Natural killer cell (primary cell): Measurements from ENCODE around the gene LCN6. TPM values are rescaled to one million over a fixed set of nuclear protein-coding genes. Genes with fewer than 3 reads are reported as not detected.
"Not testable (repeated sequence)": the region's sequence is repeated elsewhere in the genome, so short reads cannot be mapped to it uniquely, and the experiment has no call there.

Experiments
- ATAC-seq, 3 donors: fragments of 150-1000 bp in 2 of 3; fragments of 200-7000 bp in 1 of 3; cut with Tn5 transposase; 1 replicate in 1 of 3; 2 replicates in 2 of 3; pipeline ENCODE4 v1.10.0; 2021; ENCODE audit warnings: mild to moderate bottlenecking in 2 of 3, moderate library complexity in 2 of 3
- DNase-seq, 2 donors: peaks; one replicate each; pipeline versions ENCODE4 v3.0.0 to v3.0.0-alpha.2; 2013 to 2021; ENCODE audit warnings: mixed read lengths in 1 of 2
- H3K27ac ChIP-seq: one replicate; pipeline ENCODE4 v1.5.1; 2013; ENCODE audit warnings: mild to moderate bottlenecking, low read length
- H3K27me3 ChIP-seq: one replicate; pipeline ENCODE4 v1.6.1; 2013; ENCODE audit warnings: low read length; ENCODE audit not compliant: control insufficient read depth, insufficient read depth
- H3K36me3 ChIP-seq: one replicate; pipeline ENCODE4 v1.6.1; 2013; ENCODE audit warnings: low read length; ENCODE audit not compliant: control insufficient read depth, insufficient read depth
- H3K4me1 ChIP-seq: one replicate; pipeline ENCODE4 v1.6.1; 2013; ENCODE audit warnings: low read length; ENCODE audit not compliant: control insufficient read depth, insufficient read depth
- H3K4me3 ChIP-seq: one replicate; pipeline ENCODE4 v1.5.1; 2013; ENCODE audit warnings: low read length
- H3K9me3 ChIP-seq: one replicate; pipeline ENCODE4 v1.6.1; 2013; ENCODE audit warnings: low read length; ENCODE audit not compliant: control insufficient read depth, insufficient read depth
- H3K27ac Mint-ChIP-seq, 2 donors: one replicate each; pipeline ENCODE4 v1.8.0; 2022; ENCODE audit warnings: mild to moderate bottlenecking in 2 of 2, mixed read lengths in 2 of 2, moderate library complexity in 1 of 2
- H3K27me3 Mint-ChIP-seq, 2 donors: one replicate each; pipeline ENCODE4 v1.8.0; 2022; ENCODE audit warnings: low read depth in 2 of 2, mixed read lengths in 2 of 2
- H3K36me3 Mint-ChIP-seq: one replicate; pipeline ENCODE4 v1.8.0; 2022; ENCODE audit warnings: mixed read lengths
- H3K4me1 Mint-ChIP-seq, 2 donors: one replicate each; pipeline ENCODE4 v1.8.0; 2022; ENCODE audit warnings: mixed read lengths in 2 of 2
- H3K4me3 Mint-ChIP-seq: one replicate; pipeline ENCODE4 v1.8.0; 2022; ENCODE audit warnings: mild to moderate bottlenecking, moderate library complexity, mixed read lengths
- H3K9me3 Mint-ChIP-seq, 2 donors: one replicate each; pipeline ENCODE4 v1.8.0; 2022; ENCODE audit warnings: mixed read lengths in 2 of 2
- CTCF ChIP-seq: fragments of 200-600 bp; IDR thresholded peaks from one replicate; pipeline ENCODE4 v1.8.0; 2022; ENCODE audit warnings: antibody characterized with exemption
- WGBS: methylation state at CpG from one replicate; pipeline ENCODE4 v1.1.7; 2013; ENCODE audit warnings: missing lambda C conversion rate; ENCODE audit not compliant: insufficient coverage; 5-methylcytosine and 5-hydroxymethylcytosine counted together
- intact Hi-C: fragments of 100-400 bp; cut with micrococcal nuclease; formaldehyde crosslinking; loops from one replicate; pipeline ENCODE4 v1.14.2; 2022
- total RNA-seq, 4 donors: library from RNA; stranded (reverse); fragments of 120-200 nt in 1 of 4; gene quantifications; one replicate each; pipeline versions ENCODE4 v1.2.3 to v1.2.4, GENCODE V29; 2013 to 2022

The LCN6 gene
- total RNA-seq: not detected
- not detected for total RNA-seq (2013)

DNA sequence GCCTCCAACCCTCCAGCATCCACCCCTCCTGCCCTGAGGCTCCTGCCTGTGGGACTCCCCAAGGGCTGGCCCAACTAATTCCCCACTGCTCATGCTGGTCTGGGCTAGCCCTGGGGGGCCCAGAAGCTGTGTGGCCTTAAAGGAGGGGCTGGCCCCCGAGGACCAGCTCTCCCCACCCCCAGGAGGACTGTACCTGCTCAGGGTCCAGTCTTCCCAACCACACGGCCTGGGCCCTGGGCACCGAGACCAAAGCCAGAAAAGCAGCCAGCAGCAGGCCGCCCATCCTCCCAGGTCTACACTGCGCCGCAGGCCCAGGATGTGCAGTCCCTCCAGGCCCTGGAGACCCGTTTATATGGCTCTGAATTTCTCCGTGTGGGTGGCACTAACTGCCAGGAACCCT lies at the start of gene LCN6:
Gene LCN6, minus strand, starts transcription at position 325 of the 400 bp plus-strand sequence. Its CDS starts 42 bp downstream, at position 283.
- no peaks in the 10 kb centered on the region for H3K36me3 ChIP-seq
- H3K27me3 Mint-ChIP-seq: peaks cover 14 to 18% of the 10 kb centered on the region in 2 donors
- no peak for DNase-seq
- no peaks in the 10 kb centered on the region for H3K36me3 Mint-ChIP-seq
- peaks cover 15% of the 10 kb centered on the region for H3K4me1 ChIP-seq
- H3K9me3 ChIP-seq: peaks cover 10% of the 10 kb centered on the region
- H3K4me1 Mint-ChIP-seq: no peaks in the 10 kb centered on the region
- TF ChIP-seq CTCF: no peak
- H3K27ac ChIP-seq: peak within 1 kb of the TSS; percentile 46
- peaks cover 2% of the 10 kb centered on the region for H3K27me3 ChIP-seq
- intact Hi-C loops: no loop called here
- no peak within 1 kb of the TSS for H3K27ac Mint-ChIP-seq
- 68% methylated on average over 8 of the region's 8 CpGs for WGBS
- H3K4me3 Mint-ChIP-seq: no peak within 1 kb of the TSS
- ATAC-seq: no peak
- no peak within 1 kb of the TSS for H3K4me3 ChIP-seq
- peaks cover 5 to 6% of the 10 kb centered on the region in 2 donors for H3K9me3 Mint-ChIP-seq

GRCh38 chr9:136796775-136797347 lies 48.5 kb upstream of the LCN6 start:
- intact Hi-C loops, DNase-seq, H3K27ac ChIP-seq, H3K9me3 Mint-ChIP-seq, H3K9me3 ChIP-seq, H3K27ac Mint-ChIP-seq, ATAC-seq, H3K4me3 Mint-ChIP-seq, H3K27me3 Mint-ChIP-seq, H3K4me3 ChIP-seq, H3K36me3 Mint-ChIP-seq, H3K36me3 ChIP-seq: not testable (repeated sequence)
- 59% methylated on average over 8 of the region's 10 CpGs for WGBS
- peaks cover 39% of the 10 kb centered on the region for H3K4me1 ChIP-seq
- H3K4me1 Mint-ChIP-seq: peaks cover 13 to 22% of the 10 kb centered on the region in 2 donors
- peaks cover 12% of the 10 kb centered on the region for H3K27me3 ChIP-seq

DNA sequence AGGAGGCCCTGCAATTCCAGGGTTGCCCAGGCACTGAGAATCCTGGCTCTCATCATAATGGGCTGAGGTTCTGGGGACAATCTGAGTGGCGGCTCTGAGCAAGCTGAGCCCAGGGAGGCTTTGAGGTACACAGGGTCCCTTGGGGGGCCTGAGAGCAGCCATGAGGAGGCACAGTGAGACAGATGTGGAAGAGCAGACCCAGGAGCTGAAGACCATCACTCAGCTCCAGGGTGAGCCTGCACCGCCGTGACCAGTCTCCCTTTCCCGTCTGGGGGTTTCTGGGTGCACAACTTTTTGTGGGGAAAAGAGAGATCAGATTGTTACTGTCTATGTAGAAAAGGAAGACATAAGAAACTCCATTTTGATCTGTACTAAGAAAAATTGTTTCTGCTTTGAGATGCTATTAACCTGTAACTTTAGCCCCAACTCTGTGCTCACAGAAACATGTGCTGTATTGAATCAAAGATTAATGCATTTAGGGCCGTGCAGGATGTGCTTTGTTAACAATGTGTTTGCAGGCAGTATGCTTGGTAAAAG lies 48.0 kb upstream of the LCN6 start, which contains the start of gene CCDC183:
Gene CCDC183, plus strand, starts transcription at position 101 of the 537 bp plus-strand sequence. Its CDS starts 60 bp downstream, at position 161.
- Mint-ChIP-seq H3K27ac (no peak within 1 kb of the TSS), H3K27me3 (peaks cover 0 to 4% of the 10 kb centered on the region in 2 donors), H3K4me1 (peaks cover 13 to 20% of the 10 kb centered on the region in 2 donors), H3K4me3 (no peak within 1 kb of the TSS), H3K36me3 (no peaks in the 10 kb centered on the region), H3K9me3 (no peaks in the 10 kb centered on the region)
- Histone ChIP-seq H3K4me1 (peaks cover 43% of the 10 kb centered on the region), H3K4me3 (no peak within 1 kb of the TSS), H3K36me3 (peaks cover 9% of the 10 kb centered on the region), H3K27ac (no peak within 1 kb of the TSS), H3K27me3 (peaks cover 12% of the 10 kb centered on the region), H3K9me3 (no peaks in the 10 kb centered on the region)
- DNase-seq (no peak), ATAC-seq (no peak)
- intact Hi-C loops: no loop called here
- WGBS: 70% methylated on average over 5 of the region's 5 CpGs
- no peak for TF ChIP-seq CTCF

- no peak for TF ChIP-seq CTCF
- intact Hi-C loops: loop anchor here (5.0 kb wide), 1 partner anchor 447 kb away; the partner anchor contains the start of gene TUBB4B
- no peaks in the 10 kb centered on the region for H3K9me3 Mint-ChIP-seq
- no peak overlapping the region for H3K27ac ChIP-seq
- H3K27me3 ChIP-seq: peaks cover 12% of the 10 kb centered on the region
- 89% methylated on average over 6 of the region's 6 CpGs for WGBS
- H3K27ac Mint-ChIP-seq: no peak overlapping the region
- H3K4me1 ChIP-seq: peaks cover 37% of the 10 kb centered on the region
- H3K27me3 Mint-ChIP-seq: no peaks in the 10 kb centered on the region
- H3K36me3 Mint-ChIP-seq: no peaks in the 10 kb centered on the region
- no peaks in the 10 kb centered on the region for H3K9me3 ChIP-seq
- peaks cover 9% of the 10 kb centered on the region for H3K36me3 ChIP-seq
- H3K4me3 ChIP-seq: no peak overlapping the region
- ATAC-seq (no peak), DNase-seq (peak in 1 of 2 donors; percentile 10)
- no peak overlapping the region for H3K4me3 Mint-ChIP-seq
- H3K4me1 Mint-ChIP-seq: peaks cover 9 to 17% of the 10 kb centered on the region in 2 donors
Observed at GRCh38 chr9:136795000-136795348, 46.6 kb upstream of the LCN6 start.
